ENCODE measurements around the gene PPP4R3B.

- TF ChIP-seq CTCF (IDR thresholded peaks at IDR 0.05; ENCODE audit: insufficient read depth, low read depth, low read length) (no peak), EZH2 (IDR thresholded peaks at IDR 0.05; ENCODE audit: insufficient read depth, low read length) (no peak)
Observed at GRCh38 chr2:55581874-55582547, 35.4 kb downstream of the PPP4R3B start.

Data from astrocyte (in vitro differentiated cells and primary cell).